GM21381 (cell line): ENCODE measurements around the gene LZTR1.

ENCODE experiments used
- ATAC-seq: cut with Tn5 transposase; IDR thresholded peaks from one replicate; pipeline ENCODE4 v1.9.1; 2021; ENCODE audit warnings: mild to moderate bottlenecking, moderate library complexity; ENCODE audit not compliant: unreplicated experiment

LZTR1 gene

DNA sequence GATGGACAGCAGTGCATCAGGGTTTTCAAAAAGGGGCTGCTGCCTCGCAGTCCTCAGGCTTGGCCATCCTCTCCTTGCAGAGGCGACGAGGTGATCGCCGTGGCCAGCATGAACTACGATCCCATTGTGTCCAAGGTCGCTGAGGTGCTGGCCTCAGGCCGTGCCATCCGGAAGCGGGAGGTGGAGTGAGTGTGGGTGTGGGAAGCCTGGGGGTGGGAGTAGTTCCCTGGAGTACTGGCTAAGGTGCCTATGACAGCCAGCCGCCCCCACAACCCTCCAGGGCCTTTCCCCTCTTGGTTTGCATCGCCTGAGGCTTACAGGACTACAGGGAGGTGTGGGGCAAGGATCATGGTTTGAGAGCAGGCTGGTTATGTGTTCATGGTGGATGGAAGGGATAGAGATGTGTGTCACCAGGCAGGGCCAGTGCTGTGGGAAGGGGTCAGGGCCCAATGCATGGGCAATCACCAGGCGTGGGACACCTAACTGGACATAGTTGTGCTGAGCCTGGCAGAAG is 2.1 kb upstream of the LZTR1 start:
- ATAC-seq: no peak

DNA sequence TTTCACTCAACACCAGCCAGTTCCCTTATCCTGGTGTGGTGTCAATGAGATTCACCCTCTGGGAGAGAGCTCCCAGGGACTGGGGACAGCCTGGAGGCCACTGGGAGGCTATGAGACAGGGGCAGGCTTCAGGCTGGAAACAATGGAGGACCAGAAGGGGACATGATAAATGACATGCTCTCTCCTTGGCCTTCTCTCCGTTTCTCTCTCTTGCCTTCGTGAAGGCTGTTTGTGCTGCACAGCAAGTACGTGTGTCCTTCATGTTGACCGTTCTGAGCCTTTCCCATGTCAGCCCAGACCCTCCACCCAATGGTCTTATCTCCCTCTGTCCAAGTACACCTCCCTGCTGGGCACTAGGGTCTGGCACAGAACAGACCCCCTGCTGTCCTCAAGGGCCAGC is 1.6 kb upstream of the LZTR1 start:
- ATAC-seq: no peak

DNA sequence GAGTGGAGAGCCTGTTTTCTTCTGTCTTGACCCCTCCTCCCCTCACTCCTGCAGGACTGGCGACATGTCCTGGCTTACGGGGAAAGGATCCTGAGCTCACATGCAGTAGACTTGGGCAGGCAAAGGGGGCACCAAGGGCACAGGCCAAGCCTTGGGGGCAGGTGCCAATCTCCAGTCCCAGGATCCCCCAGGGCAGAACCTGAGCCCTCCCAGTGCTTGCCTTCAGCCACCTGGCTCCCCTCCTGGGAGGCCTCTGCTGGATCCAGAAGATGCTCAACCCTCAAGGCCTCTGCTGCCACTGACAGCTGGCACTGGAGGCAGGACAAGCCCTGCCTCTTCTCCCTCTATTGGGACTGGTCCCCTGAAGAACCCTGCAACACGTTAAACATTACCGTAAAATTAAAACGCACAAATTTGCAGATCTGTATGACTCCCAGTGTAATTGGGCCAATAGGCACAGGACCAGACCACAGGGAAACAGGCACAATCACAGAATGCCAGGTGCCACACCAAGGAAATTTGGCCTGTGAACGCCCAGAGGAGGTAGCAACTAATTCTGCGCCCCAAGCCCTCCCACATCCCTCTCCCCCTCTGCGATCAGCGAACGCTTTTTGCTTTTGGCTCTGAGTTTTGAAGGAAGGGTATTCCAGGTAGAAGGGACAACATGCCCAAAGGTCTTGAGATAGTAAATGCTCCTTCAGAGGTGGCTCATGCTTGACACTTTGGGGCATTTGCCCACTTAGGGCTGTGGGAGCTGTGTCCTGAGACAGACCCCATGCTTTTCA is 967 bp upstream of the LZTR1 start:
- no peak for ATAC-seq

DNA sequence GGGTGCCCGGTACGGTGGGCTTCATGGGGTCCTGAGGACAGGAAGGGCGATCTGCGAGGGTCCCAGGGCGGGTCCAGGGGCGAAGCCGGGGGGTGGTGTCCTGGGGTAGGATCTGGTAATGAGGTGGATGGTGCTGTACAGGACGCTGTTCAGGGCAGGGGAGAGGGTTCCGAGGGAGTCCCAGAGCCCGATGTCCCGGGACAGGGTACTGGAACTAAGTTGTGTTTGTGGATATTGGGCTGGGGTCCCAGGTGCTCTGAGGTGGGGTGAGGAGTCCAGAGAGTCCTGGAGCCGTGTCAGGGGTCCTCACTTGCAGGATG is 426 bp downstream of the LZTR1 start:
- no peak for ATAC-seq

DNA sequence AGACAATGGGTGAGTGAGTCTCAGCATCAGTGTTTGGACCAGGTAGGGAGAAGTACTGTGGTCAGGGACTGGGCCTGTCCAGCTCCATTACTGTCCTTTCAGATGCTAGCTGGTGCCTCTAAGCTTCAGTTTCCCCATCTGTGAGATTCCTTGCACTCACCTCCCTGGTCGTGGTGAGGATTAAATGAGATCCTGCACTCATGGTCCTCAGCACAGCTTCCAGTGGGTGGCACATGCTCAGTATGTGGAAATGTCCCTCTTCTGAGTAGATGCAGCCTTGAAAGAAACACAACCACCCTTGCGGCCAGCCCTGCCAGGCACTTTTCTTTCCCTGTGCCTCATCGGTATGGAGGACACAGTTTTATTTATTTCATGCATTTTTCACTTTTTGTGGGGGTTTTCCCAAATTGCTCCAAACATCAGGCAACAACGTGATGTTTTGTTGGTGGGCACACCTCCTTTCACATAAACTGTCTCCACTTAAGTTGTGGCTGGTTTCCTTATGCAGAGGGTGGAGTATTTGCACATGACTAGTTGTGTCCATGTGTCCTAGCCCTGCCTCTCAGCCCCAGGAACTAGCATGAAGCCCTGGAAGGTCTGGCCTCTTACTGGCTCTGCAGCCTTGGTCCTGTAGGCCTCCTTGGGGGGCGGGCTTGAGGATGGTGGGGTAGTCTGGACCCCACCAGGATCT is 1.1 kb downstream of the LZTR1 start:
- ATAC-seq: no peak

DNA sequence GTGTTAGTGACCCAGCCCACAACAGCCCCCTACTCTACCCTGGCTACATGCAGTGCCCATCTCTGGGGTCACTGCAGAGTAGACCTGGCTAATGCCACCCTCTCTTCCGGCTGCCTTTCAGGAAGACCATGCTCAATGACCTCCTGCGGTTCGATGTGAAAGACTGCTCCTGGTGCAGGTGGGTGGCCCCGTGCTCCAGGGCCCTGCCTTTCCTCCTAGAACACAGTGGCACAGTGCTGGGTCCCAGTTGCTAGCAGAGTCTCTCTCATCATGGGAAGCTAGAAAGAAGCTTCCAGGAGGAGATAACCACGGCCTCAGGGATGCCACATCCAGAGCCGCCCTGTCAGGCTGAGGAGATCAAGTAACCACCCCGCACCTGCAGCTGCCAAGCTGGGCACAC is 3.6 kb downstream of the LZTR1 start:
- no peak for ATAC-seq

DNA sequence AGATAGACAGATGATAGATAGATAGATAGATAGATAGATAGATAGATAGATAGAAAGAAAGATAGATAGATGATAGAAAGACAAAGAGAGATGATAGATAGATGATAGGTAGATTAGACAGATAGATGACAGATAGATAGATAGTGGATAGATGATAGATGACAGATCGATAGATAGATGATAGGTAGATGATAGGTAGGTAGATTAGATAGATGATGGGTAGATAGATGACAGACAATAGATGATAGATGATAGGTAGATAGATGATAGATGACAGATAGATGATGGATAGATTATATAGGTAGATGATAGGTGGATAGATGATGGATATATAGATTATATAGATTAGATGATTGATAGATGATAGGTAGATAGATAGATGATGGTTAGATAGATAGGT is 4.3 kb downstream of the LZTR1 start:
- no peak for ATAC-seq

DNA sequence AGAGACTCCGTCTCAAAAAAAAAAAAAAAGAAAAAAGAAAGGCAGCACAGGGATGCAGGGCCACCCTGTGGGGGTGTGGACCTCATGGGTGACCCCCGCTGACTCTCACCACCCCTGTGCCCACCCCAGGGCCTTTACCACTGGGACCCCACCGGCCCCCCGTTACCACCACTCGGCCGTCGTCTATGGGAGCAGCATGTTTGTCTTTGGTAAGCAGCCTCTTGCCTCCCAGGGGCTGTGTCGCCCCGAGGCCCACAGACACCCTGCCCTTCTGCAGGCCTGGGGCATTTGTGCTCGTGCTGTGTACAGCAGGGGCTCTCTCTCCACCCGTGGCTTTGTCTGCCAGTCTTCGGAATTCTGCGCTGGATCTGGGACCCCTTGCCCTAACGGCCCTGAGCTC is 5.3 kb downstream of the LZTR1 start:
- no peak for ATAC-seq

DNA sequence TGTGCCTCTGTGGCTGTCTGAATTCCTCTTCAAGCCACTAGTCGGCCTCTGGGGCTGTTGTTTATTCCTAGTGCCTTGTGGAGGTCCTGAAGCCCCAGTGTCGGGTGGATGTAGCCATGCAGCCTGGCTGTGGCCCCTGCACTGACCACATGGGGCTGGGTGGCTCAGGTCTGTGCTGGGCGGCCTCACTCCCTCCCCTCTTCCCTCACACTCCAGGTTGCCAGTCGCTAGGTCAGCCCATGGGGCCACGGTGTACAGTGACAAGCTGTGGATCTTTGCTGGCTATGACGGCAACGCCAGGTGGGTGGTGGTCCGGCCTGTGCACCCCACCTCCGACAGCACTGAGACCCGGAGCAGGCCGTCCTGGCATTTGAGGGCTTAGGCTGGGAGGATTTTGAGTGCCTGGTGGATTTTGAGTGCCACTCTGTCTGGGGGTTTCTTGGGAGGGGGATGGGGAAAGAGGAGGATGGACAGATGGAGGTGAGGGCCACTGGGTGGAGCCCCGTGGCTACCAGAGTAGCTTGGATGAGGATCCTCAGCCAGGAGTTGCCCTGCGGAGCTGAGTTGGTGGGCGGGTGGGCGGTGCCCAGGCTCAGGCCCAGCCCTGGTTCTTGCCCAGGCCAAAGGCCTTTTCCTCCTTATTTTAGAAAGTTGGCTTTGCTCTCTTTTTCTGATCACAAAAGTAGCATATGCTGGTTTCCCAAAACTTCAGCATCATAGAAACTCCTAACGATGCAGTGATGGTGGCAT is 6.7 kb downstream of the LZTR1 start:
- ATAC-seq: no peak

DNA sequence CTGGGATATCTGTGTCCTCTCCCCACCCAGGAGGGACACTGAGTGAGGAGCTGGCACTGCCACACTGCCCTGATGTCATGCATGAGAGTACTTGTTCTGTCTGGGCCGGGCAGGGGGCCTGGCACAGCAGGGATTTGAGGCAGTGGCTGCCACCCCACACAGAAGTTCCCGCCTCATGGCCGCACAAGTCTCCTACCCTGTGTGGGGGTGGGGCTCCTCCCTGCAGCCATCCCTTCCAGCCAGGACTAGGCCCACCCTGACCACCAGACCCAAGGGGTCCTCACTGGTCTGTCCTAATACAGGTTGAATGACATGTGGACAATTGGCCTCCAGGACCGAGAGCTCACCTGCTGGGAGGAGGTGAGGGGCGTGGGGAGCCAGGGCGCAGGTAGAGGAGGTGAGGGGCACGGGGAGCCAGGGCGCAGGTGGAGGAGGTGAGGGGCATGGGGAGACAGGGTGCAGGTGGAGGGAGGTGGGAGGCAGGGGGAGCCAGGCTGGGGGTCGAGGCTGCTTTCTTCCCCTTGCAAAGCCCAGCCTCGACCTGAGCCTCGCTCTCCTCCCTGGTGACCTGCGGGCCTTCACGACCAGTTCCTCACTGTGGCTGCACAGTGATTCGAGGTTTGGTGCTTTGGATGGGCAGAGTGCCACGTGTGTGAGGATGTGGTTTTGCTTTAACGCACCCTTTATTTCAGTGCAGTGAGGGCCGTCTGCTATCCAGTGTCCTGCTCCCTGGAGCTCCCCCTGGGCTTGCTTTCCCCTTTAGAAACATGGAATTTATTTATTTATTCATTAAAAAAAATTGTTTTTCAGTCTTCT is 7.4 kb downstream of the LZTR1 start:
- ATAC-seq: no peak

DNA sequence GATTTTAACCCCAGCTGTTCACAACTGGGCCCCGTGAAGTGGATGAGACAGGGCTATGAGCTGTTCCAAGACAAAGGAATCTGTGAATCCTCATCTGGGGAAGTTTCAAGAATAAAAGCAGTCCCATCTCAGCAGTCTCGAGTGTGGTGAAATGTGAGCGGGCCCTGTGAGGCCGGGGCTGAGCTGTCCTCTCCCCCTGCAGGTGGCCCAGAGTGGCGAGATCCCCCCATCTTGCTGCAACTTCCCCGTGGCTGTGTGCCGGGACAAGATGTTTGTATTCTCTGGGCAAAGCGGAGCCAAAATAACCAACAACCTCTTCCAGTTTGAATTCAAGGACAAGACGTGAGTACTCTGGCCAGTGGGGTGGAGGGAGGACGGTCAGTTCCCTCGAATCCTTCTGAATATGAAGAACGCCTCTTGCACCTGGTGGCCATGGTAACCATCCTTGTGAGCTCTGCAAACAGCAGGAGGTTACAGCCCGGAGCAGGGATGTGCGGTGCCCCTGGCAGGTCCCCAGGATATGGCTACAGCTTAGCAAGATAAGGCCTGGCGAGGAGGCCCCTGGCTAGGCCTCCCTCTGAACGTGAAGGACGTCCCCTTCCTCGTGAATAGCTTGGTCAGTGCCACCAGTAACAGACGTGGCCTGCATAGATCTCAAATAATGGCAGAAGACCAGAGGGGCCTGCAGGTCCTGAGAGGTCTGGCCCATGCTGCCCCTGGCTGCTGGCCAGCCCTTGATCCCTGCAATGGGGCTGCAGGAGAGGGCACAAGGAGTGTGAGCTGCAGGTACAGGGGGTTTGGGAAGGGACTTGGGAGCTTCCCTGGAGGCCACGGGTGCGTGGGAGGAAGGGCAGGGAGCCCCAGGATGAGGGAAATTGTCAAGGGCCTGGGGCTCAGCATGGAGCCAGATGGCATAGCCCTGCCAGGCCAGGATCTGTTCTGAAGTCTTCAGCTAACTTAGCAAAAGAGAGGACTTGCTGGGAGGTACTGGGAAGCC is 8.4 kb downstream of the LZTR1 start:
- no peak for ATAC-seq

DNA sequence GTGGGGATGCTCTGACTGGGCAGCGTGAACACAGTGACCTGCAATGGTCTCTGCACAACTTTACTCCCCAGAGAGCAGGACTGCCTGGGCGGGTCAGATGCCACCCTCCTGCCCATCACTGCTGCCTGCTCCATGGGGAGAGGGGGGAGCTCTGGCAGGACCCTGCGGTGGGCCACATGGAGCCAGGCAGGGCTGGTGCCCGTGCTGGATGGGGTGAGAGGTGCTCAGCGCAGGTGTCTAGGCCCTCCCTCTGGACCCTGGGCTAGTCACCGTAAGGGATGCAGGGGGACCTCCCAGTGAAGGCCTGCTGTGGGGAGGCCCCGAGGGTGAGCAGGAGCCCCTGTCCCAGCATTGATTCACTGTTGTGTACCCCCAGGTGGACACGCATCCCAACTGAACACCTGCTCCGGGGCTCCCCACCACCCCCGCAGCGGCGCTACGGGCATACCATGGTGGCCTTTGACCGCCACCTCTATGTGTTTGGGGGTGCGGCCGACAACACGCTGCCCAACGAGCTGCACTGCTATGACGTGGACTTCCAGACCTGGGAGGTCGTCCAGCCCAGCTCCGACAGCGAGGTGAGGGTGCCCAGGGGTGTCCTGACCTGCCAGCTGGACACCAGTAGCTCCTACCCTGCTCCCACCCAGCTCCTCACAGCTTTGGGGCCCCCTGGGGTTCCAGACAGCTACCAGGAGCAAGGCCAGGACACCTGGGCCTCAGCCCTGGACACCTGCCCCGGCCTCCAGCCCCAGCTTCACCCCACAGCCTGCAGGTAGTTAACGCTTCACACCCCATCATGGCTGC is 9.4 kb downstream of the LZTR1 start:
- no peak for ATAC-seq

DNA sequence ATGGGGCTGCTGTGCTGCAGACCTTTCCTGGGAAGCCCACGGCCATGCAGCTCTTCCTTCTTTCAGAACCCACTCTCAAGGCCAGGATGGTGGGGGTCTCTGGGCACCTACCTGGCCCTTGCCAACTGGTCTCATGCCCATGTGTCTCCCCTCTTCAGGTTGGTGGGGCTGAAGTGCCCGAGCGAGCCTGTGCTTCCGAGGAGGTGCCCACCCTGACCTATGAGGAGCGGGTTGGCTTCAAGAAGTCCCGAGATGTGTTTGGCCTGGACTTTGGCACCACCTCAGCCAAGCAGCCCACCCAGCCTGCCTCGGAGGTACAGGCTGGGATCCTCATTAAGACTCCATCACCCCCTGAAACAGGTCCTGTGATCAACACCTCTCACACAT is 10.0 kb downstream of the LZTR1 start:
- no peak for ATAC-seq

DNA sequence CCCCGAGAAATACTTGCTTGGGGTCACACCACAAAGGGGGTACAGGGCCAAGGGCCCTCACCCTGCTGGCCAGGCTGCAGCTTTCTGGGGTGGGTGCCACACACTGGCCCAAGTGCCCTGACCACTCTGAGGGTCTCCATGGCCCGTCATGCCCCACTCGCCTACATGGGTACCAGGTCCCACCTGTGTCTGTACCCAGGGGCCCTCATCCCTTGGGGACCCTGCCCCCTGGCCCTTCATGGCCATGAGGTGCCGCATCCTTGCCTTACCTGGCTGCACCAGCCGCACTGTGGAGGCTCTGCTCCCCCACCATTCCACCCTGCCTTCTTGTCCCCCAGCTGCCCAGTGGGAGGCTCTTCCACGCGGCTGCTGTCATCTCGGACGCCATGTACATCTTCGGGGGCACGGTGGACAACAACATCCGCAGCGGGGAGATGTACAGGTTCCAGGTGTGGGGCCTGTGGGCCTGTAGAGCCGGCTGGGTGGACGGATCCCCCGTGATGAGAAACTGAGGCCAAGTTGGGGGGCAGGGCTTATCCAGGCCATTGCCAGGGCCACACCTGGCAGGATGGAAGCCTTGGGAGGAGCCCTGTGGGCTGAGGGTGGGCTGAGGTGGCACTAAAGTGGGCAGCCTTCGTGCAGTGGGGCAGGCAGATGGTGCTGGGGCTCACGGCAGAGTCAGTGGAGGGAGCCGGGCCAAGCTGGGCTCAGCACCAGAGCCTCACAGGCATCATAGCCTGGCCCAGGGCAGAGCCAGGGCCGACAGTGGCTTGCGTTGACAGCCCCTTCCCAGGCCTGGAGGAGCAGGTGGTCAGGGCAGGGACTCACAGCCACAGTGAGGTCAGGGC is 10.6 kb downstream of the LZTR1 start:
- no peak for ATAC-seq

DNA sequence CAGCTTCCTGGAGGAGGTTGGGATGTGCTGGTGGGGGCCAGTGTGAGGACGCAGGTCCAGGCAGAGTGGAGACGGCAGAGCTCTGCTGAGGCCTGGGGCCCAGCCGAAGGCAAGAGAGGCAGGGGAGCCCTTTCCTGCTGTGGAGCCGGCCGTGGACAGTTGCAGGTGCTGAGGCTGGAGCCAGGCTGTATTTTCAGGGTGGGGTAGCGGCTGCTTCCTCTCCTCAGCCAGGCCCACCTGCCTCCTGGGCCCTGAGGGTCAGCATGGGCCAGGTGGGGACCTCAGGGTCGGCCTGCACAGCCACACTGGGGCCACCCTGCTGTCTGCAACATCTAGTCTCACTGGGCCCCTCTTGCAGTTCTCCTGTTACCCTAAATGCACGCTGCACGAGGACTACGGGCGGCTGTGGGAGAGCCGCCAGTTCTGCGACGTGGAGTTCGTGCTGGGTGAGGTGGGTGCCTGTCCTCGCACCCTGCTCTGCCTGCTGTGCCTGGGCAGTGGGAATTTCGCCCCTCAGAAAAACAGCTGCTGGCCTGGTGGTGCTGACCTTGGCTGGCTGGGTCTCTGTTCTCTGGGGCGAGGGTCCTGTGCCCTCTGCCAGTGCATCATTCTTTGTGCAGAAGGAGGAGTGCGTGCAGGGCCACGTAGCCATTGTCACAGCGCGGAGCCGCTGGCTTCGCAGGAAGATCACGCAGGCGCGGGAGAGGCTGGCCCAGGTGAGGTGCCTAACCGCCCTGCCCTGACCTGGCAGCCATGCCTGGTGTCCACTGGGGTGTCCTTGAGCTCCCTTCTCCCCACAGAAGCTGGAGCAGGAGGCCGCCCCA is 11.4 kb downstream of the LZTR1 start:
- no peak for ATAC-seq

DNA sequence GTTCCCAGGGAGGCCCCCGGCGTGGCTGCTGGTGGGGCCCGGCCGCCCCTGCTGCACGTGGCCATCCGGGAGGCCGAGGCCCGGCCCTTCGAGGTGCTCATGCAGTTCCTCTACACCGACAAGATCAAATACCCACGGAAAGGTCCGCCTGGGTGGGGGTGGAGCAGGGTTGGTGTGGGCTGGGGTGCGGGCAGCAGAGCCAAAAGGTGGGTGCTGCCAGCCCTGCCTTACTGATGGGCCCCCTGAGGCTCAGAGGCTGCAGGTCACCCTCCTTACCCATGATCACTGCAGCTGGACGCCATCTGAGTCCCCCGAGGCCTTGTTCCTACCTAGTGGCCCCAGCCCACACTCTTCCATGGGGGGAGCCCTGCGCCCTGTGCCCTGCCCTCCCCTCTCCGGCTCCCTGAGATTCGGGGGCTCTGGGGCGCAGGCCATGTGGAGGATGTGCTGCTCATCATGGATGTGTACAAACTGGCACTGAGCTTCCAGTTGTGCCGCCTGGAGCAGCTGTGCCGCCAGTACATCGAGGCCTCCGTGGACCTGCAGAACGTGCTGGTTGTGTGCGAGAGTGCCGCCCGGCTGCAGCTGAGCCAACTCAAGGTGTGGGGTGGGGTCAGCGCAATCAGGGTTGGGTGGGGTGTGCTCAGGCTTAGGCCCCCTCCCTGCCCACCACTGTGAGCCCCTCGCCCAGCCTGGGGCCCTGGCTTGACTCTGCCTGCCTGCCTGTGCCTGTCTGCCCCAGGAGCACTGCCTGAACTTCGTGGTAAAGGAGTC is 12.2 kb downstream of the LZTR1 start:
- ATAC-seq: no peak

DNA sequence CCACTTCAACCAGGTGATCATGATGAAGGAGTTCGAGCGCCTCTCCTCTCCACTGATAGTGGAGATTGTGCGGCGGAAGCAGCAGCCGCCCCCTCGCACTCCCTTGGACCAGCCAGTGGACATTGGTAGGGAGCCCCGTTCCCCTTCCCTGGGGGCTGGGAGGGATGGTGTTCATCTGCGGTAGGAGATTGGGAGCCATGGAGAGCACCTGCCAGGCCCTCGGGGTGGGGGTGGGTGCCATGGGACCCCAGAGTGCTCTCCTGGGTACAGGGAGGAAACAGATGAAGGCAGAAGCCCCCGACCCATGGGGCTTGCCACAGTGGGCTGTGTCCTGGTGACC is 12.8 kb downstream of the LZTR1 start:
- no peak for ATAC-seq
